Aorta (tissue), 4 donors: ENCODE measurements around the gene MMP24OS. TPM values are rescaled to one million over a fixed set of nuclear protein-coding genes. Genes with fewer than 3 reads are reported as not detected.

ENCODE experiments used
- polyA plus RNA-seq, 2 donors: library from polyadenylated mRNA; stranded (reverse); fragments of 200-250 nt; gene quantifications; one replicate each; pipeline ENCODE4 v1.2.3, GENCODE V29; 2013
- total RNA-seq, 2 donors: library from RNA; stranded (reverse); fragmentation: NEBNext Ultra II Directional; extraction: Animal tissue kit (Norgen Biotek cat#: 25700); gene quantifications; one replicate each; pipeline ENCODE4 v1.2.1, GENCODE V29; 2021
- donor health status: healthy with polysubstance abuse.
- donor health status: Bipolar disorder and iron deficiency.
- donor health status: DM: no; HTN: no; CAD: no.
- donor health status: DM: yes; HTN: yes; CAD: no.

Gene MMP24OS
- total and polyA plus RNA-seq, 4 donors = 50.8 to 79.2 (median 60.0) TPM

Other genes starting within 250 kb of the MMP24OS start
- 10 to 100 TPM; 53.4 to 58.3 TPM for gene TRPC4AP, start 185.3 kb downstream of the MMP24OS start, total RNA-seq
- gene TRPC4AP, start 185.3 kb downstream of the MMP24OS start, polyA plus RNA-seq = 10 to 100 TPM; 18.8 to 56.2 TPM
- gene EDEM2, start 130.8 kb downstream of the MMP24OS start, total RNA-seq = 10 to 100 TPM; 21.6 to 23.4 TPM
- 10 to 100 TPM; 11.0 to 32.1 TPM for gene EDEM2, start 130.8 kb downstream of the MMP24OS start, polyA plus RNA-seq
- gene PROCR, start 106.0 kb downstream of the MMP24OS start, total RNA-seq = 100 to 1,000 TPM in 1 of 2 donors, 10 to 100 TPM in 1; 75.9 to 128 TPM
- gene PROCR, start 106.0 kb downstream of the MMP24OS start, polyA plus RNA-seq = 10 to 100 TPM; 45.0 to 80.5 TPM
- gene MMP24, start 51.4 kb downstream of the MMP24OS start, total RNA-seq = 1 to 10 TPM in 1 of 2 donors, under 1 TPM in 1; 0.52 to 1.2 TPM
- gene MMP24, start 51.4 kb downstream of the MMP24OS start, polyA plus RNA-seq = under 1 TPM; 0.20 to 0.63 TPM
- gene EIF6, start 6.7 kb upstream of the MMP24OS start, total RNA-seq = 10 to 100 TPM; 61.0 to 77.7 TPM
- gene EIF6, start 6.7 kb upstream of the MMP24OS start, polyA plus RNA-seq = 100 to 1,000 TPM in 1 of 2 donors, 10 to 100 TPM in 1; 78.1 to 147 TPM
- gene FAM83C, start 14.3 kb upstream of the MMP24OS start, total RNA-seq = not detected
- not detected for gene FAM83C, start 14.3 kb upstream of the MMP24OS start, polyA plus RNA-seq
- gene UQCC1, start 133.9 kb upstream of the MMP24OS start, total RNA-seq = 10 to 100 TPM; 38.6 to 42.9 TPM
- gene UQCC1, start 133.9 kb upstream of the MMP24OS start, polyA plus RNA-seq = 10 to 100 TPM; 10.8 to 26.8 TPM
- gene GDF5, start 160.1 kb upstream of the MMP24OS start, total RNA-seq = under 1 TPM; 0.42 to 0.57 TPM
- gene GDF5, start 160.1 kb upstream of the MMP24OS start, polyA plus RNA-seq = under 1 TPM in 1 of 2 donors, not detected in 1; 0.41 TPM
- gene CEP250, start 177.5 kb upstream of the MMP24OS start, total RNA-seq = 10 to 100 TPM; 21.9 to 32.5 TPM
- gene CEP250, start 177.5 kb upstream of the MMP24OS start, polyA plus RNA-seq = 10 to 100 TPM; 16.2 to 17.9 TPM